Astrocyte of the spinal cord (primary cell): Measurements from ENCODE around the gene R3HDM1.
A peak's percentile ranks its signal among the peaks of the same experiment; 100 is the strongest.

ENCODE experiments used
- DNase-seq: peaks from one replicate; pipeline ENCODE4 v3.0.0; 2011; ENCODE audit warnings: low read depth, low spot score
- H3K4me3 ChIP-seq: 2 replicates; pipeline ENCODE4 v1.5.1; 2011; ENCODE audit warnings: low read depth, mild to moderate bottlenecking, low read length, moderate library complexity
- CTCF ChIP-seq: IDR thresholded peaks from 2 replicates; pipeline ENCODE4 v1.5.1; 2012; ENCODE audit warnings: low read depth, mild to moderate bottlenecking, low read length, inconsistent platforms
- in situ Hi-C: cut with HindIII; loops from 2 replicates; pipeline ENCODE4 v1.10.0; 2017; ENCODE audit warnings: low sequenced_read_pairs

R3HDM1 gene

GRCh38 chr2:135674453-135674852, 143.2 kb downstream of the R3HDM1 start:
- no peak for TF ChIP-seq CTCF
- in situ Hi-C loops, result no loop called here
- H3K4me3 ChIP-seq, result no peak overlapping the region
- DNase-seq, result no peak

GRCh38 chr2:135676031-135676430, 144.7 kb downstream of the R3HDM1 start:
- no peak for TF ChIP-seq CTCF
- no peak overlapping the region for H3K4me3 ChIP-seq
- in situ Hi-C loops, result no loop called here
- no peak for DNase-seq

GRCh38 chr2:135679125-135679524, 147.8 kb downstream of the R3HDM1 start:
- no peak for DNase-seq
- in situ Hi-C loops, result no loop called here
- no peak for TF ChIP-seq CTCF
- H3K4me3 ChIP-seq, result no peak overlapping the region

- TF ChIP-seq CTCF, result no peak
- no peak overlapping the region for H3K4me3 ChIP-seq
- peak; percentile 24 for DNase-seq
- in situ Hi-C loops, result no loop called here
Observed at GRCh38 chr2:135685361-135685760, 154.1 kb downstream of the R3HDM1 start.

GRCh38 chr2:135688978-135689377, 157.7 kb downstream of the R3HDM1 start:
- DNase-seq, result no peak
- H3K4me3 ChIP-seq, result no peak overlapping the region
- no peak for TF ChIP-seq CTCF
- in situ Hi-C loops, result no loop called here

GRCh38 chr2:135689679-135690078, 158.4 kb downstream of the R3HDM1 start:
- no peak overlapping the region for H3K4me3 ChIP-seq
- no peak for TF ChIP-seq CTCF
- in situ Hi-C loops, result no loop called here
- DNase-seq, result no peak

GRCh38 chr2:135694711-135695110, 163.4 kb downstream of the R3HDM1 start:
- no peak overlapping the region for H3K4me3 ChIP-seq
- peak; percentile 25 for DNase-seq
- no peak for TF ChIP-seq CTCF
- in situ Hi-C loops, result no loop called here
